NCI-H526 treated with DMSO at 0.1 percent for 48 hours (cell line): ENCODE measurements around the gene IL1R2.
"Not testable (repeated sequence)": the region's sequence is repeated elsewhere in the genome, so short reads cannot be mapped to it uniquely, and the experiment has no call there.

Source experiments
- DNase-seq: peaks from one replicate; lab custom pipeline; 2025; lab: John Stamatoyannopoulos, UW

IL1R2 gene

GRCh38 chr2:102061962-102062795, 70.4 kb downstream of the IL1R2 start:
- no peak for DNase-seq

GRCh38 chr2:102062802-102063201, 71.0 kb downstream of the IL1R2 start:
- no peak for DNase-seq

DNA sequence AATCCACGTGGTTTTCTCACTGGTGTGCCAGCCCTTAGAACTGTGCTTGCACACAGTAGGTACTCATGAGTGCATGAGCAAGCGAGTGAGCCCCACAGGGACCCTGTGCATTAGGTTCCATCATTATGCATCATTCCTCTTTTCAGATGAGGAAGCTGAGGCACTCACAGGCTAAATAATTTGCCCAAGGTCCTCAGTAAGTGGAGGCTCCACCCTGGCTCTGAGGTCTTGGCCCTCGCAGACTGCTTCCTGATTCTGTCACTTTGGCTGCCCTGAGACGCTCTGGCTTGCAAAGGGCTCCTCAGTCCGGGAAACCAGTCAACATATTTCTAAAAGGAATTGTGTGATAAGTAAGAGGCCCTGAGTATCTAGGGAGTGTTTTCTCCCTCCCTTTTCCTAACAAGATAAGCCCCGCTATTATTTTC, 71.7 kb downstream of the IL1R2 start:
- DNase-seq = no peak

DNA sequence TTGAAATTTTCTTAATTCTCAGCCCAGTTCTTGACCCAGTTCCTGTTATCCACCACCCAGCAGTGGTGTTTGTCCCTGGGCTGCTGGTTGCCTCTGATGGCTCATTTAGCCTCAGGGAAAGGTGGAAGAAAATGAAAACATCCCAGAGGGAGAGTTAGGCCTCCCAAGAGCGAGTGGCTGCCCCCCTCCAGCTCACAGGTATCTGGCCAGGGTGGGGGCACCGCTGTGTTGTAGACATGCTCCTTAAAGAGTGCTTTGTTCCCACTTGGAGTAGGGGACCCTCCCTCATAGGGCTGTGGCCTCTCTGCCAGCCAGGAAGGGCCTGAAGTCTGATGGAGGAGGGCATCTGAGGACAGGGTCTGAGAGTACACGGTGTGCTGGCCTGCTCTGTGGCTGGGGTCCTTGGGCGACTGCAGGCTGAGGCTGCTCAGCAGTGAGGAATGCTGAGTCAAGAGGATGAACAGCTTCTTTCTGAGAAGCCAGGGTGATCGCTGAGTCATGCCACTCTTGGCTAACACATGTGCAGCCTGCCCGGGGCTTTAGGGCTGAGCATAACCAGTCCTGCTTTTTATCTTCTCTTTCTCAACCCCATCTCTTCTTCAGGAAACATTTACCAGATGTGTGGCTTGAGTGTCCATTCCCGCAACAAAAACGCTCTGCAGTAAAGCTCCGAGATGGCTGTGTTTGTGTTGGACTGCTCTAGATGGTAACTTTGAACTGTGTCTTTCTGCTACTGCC, 72.3 kb downstream of the IL1R2 start:
- DNase-seq = no peak

DNA sequence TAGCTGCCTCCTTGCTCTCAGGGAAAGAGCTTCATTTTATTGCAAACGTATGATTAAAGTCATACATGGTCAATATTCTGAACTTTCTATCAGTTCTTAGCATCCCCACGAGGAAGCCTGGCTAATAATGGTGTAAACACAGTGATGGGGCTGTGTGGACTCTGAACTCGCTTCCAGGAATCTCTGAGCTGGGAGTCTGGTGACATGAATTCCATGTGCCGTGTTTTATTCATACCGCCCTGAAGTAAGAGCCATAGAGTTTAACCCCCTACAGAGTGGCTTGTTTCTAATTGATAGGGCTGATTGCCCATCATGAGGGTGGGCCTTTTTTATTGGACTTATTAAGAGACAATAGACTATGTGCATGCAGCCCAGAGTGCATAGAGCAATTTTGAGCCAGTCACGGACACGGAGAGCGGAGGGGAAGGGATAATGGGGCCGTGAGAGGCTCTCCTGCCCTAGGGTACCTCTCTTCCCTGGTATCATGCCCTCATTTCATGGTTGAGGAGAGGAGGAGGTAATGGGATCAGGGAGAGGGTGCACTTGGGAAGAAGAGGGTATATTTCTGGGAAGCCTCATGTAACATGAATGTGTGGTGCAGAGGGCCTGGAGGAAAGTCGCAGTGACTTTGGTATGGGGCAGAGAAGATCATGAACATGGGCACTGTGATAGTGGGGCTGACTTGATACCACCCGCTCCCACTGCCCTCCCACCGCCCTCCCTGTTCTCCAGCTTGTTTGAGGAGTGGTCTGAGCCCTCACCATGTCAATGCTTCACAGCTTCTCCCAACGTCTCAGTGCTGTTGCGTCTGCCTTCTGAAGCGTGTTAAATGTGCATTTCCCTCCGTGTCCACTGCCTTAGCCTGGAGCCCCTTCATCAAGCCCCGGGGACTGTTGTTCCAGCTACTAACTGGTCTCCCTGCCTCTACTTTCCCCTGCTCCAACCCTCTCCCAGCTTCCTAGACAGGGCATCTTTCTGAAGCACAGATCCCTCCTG, 73.2 kb downstream of the IL1R2 start:
- no peak for DNase-seq

GRCh38 chr2:102065675-102066252, 74.0 kb downstream of the IL1R2 start:
- no peak for DNase-seq

GRCh38 chr2:102066554-102066953, 74.8 kb downstream of the IL1R2 start:
- DNase-seq = no peak

- DNase-seq = not testable (repeated sequence)
Observed at GRCh38 chr2:102068126-102068525, 76.4 kb downstream of the IL1R2 start.

DNA sequence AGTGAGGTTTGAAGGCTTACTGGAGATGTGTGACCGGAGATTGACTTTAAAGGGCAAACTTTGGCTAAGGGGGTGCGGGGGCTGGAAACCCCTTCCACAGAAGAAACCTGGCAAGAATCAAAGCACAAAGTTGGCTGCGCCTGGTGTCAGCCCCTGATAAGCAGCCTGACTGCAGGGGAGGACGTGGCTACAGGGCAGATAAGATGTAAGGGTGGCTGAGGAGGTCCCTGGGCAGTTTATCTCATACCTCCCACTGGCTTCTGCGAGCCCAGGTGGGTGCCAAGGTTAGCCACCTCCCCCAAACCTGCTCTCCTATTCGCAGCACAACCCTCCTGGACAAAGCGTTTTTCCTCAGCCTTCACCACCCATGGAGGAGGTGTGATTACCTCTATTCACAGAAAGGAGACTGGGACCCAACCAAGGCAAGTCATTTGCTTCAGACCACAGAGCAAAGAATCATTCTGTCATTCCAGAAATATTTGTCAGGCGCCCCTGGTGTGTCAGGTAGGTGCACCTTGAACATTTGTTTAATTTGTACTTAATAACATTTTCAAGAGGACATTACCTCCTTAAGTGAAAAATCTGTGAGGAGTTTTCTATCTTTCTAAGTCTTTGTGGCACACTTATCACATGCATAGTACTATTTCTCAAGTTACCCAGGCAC, 77.7 kb downstream of the IL1R2 start:
- no peak for DNase-seq

DNA sequence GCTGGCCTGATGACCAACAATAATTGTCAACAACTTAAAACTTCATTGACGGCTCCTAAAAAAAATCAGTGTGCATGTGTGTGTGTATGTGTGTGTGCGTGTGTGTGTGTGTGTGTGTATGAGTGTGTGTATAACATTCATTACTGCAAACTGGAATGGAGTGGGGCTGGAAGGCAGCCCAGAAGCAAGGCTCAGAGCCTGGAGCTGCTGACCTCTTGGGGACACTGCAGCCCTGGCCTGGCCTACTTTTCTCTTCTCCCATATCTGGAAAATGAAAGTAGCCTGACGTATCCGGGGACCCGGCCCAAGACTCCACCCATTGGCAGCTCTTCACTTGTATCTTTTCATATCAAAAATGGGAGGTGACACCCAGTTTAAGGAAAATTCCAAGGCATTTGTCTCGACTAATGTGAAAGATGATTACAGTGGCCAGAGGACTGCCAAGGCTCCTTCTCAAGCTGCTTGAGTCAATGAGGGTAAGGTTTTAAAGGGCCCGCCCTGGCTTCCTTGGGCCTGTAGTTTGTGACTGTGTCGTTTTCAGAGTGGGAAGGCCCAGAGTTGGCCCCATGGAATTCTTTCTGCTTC, 78.4 kb downstream of the IL1R2 start:
- no peak for DNase-seq

DNA sequence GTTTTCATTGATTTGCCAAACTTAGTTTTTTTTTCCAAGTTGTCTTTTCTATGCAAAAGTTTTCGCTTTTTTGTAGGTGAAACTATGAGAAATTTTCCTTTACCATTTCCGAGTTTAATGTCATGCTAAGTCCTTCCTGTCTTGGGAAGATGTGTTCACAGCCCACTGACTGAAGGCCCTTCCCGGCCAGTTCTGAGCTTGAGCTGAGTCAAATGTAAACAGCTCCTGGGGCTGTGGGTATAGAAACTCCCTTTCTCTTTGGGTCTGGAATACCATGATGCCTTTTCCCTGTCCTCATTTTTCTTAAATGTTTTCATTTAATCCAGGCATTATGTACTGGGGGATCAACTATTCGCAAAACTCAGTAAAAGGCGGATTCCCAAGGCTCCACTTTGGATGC, 81.0 kb downstream of the IL1R2 start:
- no peak for DNase-seq

- DNase-seq = no peak
Observed at GRCh38 chr2:102073168-102073724, 81.5 kb downstream of the IL1R2 start.

- DNase-seq = no peak
Observed at GRCh38 chr2:102074152-102074783, 82.5 kb downstream of the IL1R2 start.

- DNase-seq = no peak
Observed at GRCh38 chr2:102075479-102075878, 83.7 kb downstream of the IL1R2 start.

- no peak for DNase-seq
Observed at GRCh38 chr2:102076512-102076911, 84.8 kb downstream of the IL1R2 start.
